HG02884 (cell line): Measurements from ENCODE around the gene ST6GALNAC2.
"Not testable (repeated sequence)": the region's sequence is repeated elsewhere in the genome, so short reads cannot be mapped to it uniquely, and the experiment has no call there.

Source experiments
- ATAC-seq: cut with Tn5 transposase; IDR thresholded peaks from one replicate; pipeline ENCODE4 v1.9.1; 2021; ENCODE audit warnings: mild to moderate bottlenecking, moderate library complexity; ENCODE audit not compliant: unreplicated experiment

The ST6GALNAC2 gene

DNA sequence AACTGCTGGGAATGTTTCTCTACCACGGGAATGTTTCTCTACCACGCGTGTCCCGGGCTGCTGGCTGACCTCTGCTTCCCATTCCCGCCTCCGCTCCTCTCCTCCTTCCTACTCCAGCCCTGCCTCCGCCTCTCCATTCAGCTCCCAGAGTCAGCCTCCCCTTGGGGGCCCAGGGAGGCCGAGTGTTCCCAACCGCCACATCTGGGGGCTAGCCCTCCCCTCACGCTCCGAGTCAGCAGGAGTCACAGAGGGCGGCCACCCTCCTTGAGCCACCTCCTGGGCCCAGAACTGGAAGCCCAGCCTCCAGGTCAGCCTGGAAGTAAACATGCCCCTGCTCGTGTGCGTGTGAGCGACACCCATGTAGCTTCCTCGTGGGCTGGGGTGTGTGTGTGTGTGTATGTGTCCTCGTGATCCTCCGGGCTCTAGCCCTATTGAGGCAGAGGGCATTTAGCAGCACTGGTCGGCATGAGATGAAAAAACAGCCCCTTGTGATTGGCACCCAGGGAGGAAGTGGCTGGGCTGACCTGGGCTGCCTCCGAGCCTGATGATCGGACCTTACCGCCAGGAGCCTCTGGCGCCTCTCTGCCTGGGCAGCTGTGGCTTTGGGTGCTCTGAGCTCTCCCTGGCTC lies 55.5 kb downstream of the ST6GALNAC2 start:
- no peak for ATAC-seq

DNA sequence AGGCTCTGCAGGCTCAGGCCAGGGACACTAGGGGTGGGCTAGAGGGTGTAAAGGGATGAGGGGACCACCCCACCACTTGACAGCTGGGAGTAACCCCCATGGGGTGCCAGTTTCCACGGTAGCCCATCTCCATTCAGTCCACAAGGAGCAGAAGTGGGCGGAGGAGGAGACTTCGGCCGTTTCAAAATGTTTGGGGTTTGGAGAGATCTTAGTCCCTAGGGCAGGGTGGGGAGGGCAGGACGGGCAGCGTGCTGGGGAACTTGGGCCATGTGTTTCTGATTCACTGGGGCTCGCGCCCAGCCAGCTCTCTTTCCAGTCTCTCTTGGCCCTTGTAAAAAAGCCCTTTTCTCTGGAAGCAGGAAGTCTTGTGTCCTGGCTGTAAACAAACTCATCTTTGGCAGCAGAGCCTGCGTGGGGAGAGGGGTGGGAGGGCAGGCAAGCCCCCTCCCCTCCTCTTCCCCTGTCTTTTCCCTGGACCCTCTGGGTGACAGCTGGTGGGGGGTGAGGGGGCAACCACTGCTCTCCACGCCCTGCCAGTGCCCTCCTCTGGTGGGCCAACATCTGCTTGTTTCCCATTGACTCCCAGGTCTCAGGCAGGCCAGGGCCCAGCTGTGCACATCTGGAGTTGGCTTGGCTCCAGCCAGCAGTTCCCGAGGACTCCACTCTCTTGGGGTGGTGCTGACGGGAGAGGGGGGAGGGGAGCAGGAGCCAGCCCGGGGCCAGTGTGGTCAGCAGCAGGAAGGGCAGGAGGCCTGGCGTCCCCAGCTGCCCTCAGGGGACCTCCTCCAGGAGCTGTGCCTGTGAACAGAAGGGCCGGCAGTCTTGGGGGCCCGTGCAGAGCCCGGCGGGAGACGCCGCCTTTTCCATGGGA lies 56.2 kb downstream of the ST6GALNAC2 start:
- no peak for ATAC-seq

DNA sequence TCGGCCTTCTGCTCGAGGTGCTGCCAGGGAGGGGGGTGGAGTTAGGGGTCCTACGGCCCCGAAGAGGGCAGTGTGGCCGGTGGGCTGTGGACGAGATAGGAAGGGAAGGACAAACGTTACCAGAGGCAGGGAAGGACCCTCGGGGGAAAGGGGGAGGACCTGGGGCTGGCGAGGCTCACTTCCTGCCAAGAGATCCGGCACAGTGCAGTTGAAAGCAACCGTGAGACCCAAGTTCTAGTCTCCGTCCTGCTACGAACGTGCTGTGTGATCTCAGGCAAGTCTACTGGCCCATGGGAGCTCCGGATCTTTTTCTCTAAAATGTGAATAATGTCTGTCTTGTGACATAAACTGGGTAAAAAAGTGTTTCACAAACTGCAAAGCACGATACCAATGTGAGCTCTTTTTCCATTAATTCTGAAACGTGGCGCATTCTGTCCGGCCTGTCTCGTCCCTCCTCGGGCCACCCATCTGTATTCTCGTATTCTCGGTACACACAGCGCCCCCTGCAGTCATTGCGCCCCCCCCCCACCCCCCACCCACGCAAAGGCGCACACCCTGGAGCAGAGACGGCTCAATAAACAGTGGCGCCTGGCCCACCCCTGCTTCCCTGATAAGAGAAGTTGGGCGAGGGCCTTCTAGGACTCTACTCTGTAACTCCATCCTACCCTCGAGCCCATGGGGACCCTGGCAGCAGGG lies 57.0 kb downstream of the ST6GALNAC2 start:
- no peak for ATAC-seq

DNA sequence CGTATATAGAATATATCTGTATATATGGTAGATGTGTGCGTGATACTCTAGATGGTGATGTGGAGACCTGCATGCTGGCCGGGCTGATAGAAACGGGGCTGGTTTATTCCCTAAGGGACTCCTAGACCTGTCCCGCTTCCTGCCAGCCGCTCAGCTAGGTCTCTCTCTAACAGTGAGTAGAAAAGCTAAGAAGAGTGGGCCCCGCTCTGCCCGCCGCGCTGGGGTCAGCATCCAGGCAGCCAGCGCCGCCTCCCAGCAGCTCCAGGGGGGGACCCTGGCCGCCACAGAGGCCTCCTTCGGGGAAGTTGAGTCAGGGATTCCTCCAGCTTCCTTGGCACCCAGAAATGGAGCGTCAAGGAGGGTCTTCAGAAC lies 57.5 kb downstream of the ST6GALNAC2 start:
- ATAC-seq = no peak

DNA sequence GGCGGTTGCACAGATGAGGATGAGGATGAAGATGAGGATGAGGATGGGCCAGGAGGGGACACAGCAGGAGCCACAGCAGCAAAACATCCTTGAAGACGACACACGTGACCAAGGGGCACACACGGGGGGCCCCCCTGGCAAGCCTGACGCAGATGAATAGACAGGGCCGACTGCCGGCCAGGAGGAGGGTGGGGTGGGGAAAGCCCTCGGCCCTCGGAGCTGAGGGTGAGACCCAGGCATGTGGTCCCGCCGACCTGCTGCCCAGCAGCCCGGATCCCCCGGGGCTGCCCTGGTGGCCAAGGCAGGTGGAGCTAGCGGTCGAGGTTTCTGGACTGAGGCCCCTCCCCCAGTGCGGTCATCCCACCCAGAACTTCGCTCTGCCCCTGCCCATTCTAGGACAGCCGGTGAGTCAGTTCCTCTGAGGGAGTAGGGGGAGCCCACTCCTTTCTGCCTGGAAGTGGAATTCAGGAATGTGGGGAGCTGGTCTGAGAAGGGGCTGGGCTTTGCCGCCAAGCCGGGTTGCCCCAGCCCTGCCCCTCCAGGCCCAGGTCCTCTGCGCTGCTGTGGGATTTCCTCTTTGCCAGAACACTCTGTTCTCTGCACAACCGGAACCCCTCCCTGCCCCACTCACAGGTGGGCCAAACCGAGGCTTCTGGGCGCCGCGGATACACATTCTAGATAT lies 58.1 kb downstream of the ST6GALNAC2 start:
- no peak for ATAC-seq

DNA sequence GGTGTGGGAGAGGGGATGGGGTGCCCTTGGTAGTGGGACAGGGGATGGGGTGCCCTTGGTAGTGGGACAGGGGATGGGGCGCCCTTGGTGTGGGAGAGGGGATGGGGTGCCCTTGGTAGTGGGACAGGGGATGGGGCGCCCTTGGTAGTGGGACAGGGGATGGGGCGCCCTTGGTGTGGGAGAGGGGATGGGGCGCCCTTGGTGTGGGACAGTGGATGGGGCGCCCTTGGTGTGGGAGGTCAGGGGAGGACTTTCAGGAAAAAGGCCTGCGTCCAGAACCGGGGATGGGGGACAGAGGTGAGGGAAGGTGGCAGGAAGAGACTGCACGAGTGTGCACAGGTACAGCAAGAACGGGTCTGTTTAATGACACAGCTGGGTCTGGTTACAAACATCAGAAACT lies 58.6 kb downstream of the ST6GALNAC2 start:
- not testable (repeated sequence) for ATAC-seq

DNA sequence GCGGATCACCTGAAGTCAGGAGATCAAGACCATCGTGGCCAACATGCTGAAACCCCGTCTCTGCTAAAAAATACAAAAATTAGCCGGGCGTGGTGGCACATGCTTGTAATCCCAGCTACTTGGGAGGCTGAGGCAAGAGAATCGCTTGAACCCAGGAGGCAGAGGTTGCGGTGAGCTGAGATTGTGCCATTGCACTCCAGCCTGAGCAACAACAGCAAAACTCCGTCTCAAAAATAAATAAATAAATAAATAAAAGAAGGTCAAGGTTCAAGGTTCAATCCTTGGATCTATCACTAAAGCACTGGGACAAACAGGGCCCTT lies 60.2 kb downstream of the ST6GALNAC2 start:
- ATAC-seq = not testable (repeated sequence)

DNA sequence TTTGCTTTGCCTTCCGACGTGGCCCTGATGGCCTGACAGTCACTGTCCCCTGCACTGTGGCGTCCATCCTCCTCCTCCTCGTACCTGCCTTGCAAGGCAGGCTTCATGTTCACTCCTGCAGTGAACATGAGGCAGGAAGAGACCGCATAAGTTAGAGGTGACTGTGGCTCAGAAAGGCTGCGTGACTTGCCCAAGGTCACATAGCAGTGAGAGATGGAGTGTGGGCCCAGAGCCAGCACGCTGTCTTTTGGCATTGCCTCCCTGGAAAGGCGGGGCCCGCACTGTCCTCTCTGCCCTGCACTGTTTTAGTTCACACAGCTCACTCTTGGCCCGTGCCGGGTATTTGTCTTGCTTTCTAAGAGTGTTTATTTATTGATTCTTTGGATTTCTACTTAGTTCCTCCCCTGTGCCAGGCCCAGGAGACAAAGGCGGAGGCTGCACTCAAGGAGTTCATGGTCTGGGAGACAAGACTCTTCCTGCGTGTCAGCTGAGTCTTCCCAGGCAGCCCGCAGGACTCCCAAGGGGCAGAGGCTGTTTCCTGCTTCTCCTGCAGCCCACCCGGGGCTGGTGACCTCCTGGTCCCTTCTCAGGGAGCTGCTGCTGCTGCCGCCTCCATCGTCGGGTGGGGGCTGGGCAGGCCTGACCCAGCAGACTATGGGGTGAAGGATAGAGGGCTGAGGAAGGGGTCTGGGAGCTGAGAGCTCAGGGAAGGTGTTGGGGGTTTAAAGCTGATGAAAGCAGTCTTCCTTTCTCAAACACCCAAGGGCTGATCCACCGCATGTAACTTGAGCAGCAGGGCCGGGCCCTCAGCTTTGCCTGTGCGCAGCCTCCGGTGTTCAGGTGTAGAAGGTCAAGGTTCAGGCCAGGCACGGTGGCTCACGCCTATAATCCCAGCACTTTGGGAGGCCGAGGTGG lies 60.8 kb downstream of the ST6GALNAC2 start:
- ATAC-seq = no peak

DNA sequence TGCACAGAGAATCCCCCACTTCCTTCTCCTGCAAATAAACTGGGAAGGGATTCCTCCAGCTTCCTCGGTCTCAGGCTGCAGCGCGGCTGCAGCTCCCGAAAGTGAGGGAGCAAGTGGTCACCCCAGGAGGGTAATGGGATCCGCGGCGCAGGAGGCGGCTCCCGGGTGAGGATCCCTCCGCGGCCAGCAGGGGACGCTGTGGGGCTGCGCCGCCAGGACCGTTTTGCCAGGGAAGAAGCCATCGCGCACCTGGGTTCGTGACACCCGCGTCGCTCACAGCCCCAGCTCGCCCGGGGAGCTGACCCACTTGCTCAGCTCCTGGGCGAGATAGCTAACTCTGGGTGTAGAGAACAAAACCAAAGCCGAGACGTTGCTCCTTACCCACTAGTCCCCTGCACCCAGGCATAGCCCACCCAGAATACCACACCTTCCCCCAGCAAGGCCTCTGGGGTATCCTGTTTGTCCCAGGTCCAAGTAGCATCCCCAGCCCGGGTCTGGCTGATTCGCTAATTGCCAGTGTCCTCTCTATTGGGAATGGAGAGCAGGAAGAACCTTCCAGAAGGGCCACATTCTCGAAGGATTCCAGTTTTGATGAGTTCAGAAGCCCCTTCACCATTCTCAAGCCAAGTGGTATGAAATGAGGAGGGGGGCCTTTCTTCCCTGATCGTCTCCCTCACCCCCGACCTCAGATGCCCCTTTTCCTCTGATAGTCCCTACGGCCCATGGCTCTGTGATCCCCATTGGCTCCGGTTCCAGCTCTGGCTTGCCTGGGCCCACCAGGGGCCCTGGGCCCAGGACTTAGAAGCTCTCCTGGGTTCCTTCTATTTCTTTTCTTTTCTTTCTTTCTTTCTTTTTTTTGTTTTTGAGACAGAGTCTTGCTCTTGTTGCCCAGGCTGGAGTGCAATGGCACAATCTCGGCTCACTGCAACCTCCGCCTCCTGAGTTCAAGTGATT lies 62.3 kb downstream of the ST6GALNAC2 start:
- ATAC-seq = no peak

DNA sequence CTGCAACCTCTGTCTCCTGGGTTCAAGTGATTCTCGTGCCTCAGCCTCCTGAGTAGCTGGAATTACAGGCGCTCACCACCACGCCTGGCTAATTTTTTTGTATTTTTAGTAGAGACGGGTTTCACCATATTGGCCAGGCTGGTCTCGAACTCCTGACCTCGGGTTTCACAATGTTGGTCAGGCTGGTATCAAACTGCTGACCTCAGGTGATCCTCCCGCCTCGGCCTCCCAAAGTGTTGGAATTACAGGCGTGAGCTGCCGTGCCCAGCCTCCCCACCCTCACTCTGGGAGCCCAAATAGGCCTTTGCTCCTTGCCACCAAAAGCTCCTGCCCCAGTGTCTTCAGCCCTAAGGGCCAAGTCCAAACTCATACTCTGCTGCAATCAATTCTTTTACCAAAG lies 64.0 kb downstream of the ST6GALNAC2 start:
- ATAC-seq = not testable (repeated sequence)

DNA sequence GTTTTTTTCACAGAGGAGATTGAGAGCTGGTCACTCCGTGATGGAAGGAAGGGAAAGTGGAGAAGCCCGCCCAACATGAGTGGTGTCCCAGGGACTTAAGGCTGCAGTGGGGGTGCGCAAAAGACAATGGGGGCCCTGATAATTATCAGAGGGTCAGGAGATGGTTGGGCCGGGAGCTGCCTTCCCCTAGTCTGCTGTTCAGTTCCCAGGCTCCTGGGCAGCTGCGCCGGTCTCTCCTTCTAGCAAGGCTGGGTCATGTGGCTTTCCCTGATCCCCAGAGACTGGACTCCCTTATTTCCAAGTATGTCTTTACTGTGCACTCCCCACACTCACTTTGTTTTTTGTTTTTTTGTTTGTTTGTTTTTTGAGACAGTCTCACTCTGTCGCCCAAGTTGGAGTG lies 64.4 kb downstream of the ST6GALNAC2 start:
- ATAC-seq = no peak

DNA sequence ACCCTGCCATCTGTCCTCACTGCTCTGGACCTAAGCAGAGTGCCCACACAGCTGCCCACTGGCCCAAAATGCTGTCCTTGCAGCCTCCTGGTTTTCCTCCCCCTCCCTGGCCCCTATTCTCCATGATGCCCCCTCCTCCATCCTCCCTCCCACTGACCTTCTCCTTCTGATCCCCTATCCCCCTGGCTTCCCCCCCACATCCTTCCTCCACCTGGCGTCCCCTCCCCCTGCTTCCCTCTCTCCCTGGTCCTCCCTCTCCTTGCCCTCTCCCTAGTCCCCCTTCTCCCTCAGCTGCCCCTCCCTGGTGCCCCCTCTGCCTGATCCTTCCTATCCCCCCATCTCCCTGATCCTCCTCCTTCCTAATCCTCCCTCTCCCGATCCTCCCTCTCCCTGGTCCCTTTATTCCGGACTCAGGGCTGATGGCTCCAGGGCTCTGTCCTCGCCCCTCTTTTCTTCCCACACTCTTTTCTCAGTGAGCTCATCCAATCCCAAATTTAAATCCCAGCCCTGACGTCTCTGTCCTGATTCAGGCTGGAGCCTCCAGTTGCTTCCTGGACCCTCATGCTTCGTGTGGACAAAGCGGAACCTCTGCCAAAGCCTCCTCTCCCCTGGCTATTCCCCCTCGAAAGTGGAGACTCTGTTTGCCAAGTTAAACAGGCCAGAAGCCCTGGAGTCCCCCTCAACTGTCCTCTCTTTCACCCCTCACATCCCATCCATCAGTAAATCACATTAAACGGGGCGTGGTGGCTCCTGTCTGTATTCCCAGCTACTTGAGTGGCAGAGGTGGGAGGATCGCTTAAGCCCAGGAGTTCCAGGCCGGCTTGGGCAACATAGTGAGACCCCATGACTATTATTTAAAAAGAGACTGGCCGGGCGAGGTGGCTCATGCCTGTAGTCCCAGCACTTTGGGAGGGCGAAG lies 66.4 kb downstream of the ST6GALNAC2 start:
- ATAC-seq = no peak

DNA sequence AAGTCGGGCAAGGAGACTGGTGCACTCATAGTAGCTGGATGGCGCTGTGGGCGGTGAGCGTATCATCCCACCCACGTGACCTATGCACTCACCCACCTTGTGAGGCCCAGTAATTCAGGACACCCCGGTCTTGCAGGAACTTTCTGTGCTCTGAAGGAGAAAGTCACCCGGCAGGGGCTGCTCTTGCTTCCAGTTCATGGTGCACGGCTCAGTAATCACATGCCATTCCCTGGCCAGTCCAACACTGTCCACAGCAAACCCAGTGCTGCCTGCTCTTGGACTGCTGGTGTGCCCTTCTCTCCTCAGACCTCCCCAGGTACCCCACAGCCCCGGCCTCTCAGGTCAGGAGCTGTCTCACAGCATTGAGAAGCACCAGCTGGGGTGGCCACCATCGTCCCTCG lies 68.0 kb downstream of the ST6GALNAC2 start:
- no peak for ATAC-seq
